ENCODE measurements around the gene CIAO2B.
"Not testable (repeated sequence)": the region's sequence is repeated elsewhere in the genome, so short reads cannot be mapped to it uniquely, and the experiment has no call there.

The CIAO2B gene

GRCh38 chr16:66940236-66940635 is 6.0 kb upstream of the CIAO2B start:
- no peaks in the 10 kb centered on the region for H3K27me3 ChIP-seq (ENCODE audit: insufficient read depth, low read length)
- no peaks in the 10 kb centered on the region for H3K9me3 ChIP-seq (ENCODE audit: low read length)
- peaks cover 60% of the 10 kb centered on the region for H3K36me3 ChIP-seq (ENCODE audit: insufficient read depth, low read length)
- H3K4me3 ChIP-seq (ENCODE audit: low read length), result no peak overlapping the region
- no peak overlapping the region for H2AFZ ChIP-seq (ENCODE audit: low read depth, low read length)
- H3K4me1 ChIP-seq (ENCODE audit: insufficient read depth, low read length), result peaks cover 10% of the 10 kb centered on the region

- H3K4me1 ChIP-seq (ENCODE audit: insufficient read depth, low read length), result peaks cover 11% of the 10 kb centered on the region
- no peak overlapping the region for H3K4me3 ChIP-seq (ENCODE audit: low read length)
- H2AFZ ChIP-seq (ENCODE audit: low read depth, low read length), result no peak overlapping the region
- no peaks in the 10 kb centered on the region for H3K9me3 ChIP-seq (ENCODE audit: low read length)
- H3K27me3 ChIP-seq (ENCODE audit: insufficient read depth, low read length), result no peaks in the 10 kb centered on the region
- peaks cover 60% of the 10 kb centered on the region for H3K36me3 ChIP-seq (ENCODE audit: insufficient read depth, low read length)
Measured at GRCh38 chr16:66939366-66939765, 5.2 kb upstream of the CIAO2B start.

GRCh38 chr16:66937725-66938337 is 3.6 kb upstream of the CIAO2B start:
- Histone ChIP-seq H2AFZ (ENCODE audit: low read depth, low read length) (no peak overlapping the region), H3K36me3 (ENCODE audit: insufficient read depth, low read length) (peaks cover 48% of the 10 kb centered on the region), H3K27me3 (ENCODE audit: insufficient read depth, low read length) (no peaks in the 10 kb centered on the region), H3K4me1 (ENCODE audit: insufficient read depth, low read length) (peaks cover 19% of the 10 kb centered on the region), H3K4me3 (ENCODE audit: low read length) (no peak overlapping the region), H3K9me3 (ENCODE audit: low read length) (no peaks in the 10 kb centered on the region)

DNA sequence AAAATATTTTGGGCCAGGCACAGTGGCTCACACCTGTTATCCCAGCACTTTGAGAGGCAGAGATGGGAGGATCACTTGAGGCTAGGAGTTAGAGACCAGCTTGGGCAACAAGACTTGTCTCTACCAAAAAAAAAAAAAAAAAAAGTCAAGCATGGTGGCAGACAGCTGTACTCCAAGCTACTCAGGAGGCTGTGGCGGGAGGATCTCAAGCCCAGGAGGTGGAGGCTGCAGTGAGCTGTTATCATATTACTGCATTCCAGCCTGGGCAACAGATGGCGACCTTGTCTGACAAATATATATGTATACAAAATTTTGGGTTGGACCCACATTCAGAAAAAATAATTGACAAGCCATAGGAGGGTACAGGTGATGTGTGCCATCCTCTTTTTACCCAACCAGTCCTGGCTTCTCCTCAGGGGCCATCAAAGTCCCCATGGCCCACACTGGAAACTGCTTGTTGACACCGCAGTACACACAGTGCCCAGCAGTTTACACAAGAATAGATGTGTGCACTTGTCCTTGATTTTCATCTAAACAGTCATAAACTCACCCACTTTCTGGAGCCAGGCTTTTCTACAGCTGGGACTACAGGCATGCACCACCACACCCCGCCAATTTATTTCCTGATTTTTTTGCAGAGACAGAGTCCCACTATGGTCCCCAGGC is 2.8 kb upstream of the CIAO2B start:
- Histone ChIP-seq H3K36me3 (ENCODE audit: insufficient read depth, low read length) (peaks cover 41% of the 10 kb centered on the region), H3K4me3 (ENCODE audit: low read length) (no peak overlapping the region)

DNA sequence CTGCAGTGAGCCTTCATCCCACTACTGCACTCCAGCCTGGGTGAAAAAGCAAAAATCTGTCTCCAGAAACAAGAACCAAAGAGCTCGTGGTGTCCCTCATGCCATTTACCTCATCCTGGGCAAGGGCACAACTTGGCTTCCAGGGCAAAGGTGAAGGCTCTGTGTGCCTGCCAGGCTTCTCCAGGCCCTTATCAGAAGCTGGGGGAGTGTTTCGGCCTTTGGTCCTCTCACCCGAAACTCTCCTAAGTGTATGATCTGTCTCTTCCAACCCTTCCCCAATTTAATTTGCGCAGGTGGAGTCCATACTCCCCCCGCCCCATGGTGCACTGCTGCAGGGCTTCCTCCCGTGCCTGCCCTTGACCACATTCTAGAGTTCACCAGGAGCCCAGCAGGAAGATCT is 2.3 kb upstream of the CIAO2B start:
- Histone ChIP-seq H2AFZ (ENCODE audit: low read depth, low read length) (no peak overlapping the region), H3K4me3 (ENCODE audit: low read length) (no peak overlapping the region), H3K27me3 (ENCODE audit: insufficient read depth, low read length) (no peaks in the 10 kb centered on the region), H3K36me3 (ENCODE audit: insufficient read depth, low read length) (peaks cover 35% of the 10 kb centered on the region), H3K4me1 (ENCODE audit: insufficient read depth, low read length) (peaks cover 22% of the 10 kb centered on the region), H3K9me3 (ENCODE audit: low read length) (no peaks in the 10 kb centered on the region)

More for the DNA sequence above, 2.8 kb upstream of the CIAO2B start:
- Histone ChIP-seq H3K4me1 (ENCODE audit: insufficient read depth, low read length) (peaks cover 22% of the 10 kb centered on the region), H3K9me3 (ENCODE audit: low read length) (no peaks in the 10 kb centered on the region), H3K27me3 (ENCODE audit: insufficient read depth, low read length) (no peaks in the 10 kb centered on the region), H2AFZ (ENCODE audit: low read depth, low read length) (no peak overlapping the region)

DNA sequence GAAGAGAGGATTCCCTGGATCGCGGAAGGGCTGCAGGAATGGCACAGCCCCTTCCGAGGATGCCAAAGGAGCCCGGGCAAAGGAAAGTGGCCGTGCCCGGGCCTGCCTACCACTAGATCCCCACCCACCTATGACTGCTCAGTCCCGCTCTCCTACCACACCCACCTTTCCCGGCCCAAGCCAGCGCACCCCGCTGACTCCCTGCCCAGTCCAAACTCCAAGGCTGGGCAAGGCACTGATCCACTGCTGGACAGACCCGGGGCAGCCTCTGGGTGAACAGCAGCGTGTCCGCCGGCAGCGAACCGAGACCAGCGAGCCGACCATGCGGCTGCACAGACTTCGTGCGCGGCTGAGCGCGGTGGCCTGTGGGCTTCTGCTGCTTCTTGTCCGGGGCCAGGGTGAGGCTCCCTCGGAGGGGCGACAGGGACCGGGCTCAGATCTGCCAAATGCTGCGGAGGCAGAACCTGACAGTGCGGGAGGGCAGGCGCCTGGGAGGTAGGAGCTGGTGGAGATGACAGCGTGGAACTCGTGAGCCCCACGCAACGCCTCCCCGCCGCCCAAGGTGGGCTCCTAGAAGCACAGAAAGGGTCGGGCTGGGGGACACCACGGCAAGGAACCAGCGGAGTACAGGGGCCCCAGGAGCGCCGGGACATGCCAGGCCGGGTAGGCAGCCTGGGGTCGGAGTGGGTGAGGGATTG is 1.3 kb upstream of the CIAO2B start, which contains the start of gene CES2:
Gene CES2 (plus strand): TSS at position 203 of the 698 bp plus-strand sequence. CDS start 120 bp downstream, at position 323.
- peaks cover 25% of the 10 kb centered on the region for H3K36me3 ChIP-seq (ENCODE audit: insufficient read depth, low read length)
- H2AFZ ChIP-seq (ENCODE audit: low read depth, low read length), result peak within 1 kb of the TSS; percentile 64
- no peaks in the 10 kb centered on the region for H3K27me3 ChIP-seq (ENCODE audit: insufficient read depth, low read length)
- H3K4me1 ChIP-seq (ENCODE audit: insufficient read depth, low read length), result peaks cover 22% of the 10 kb centered on the region
- H3K9me3 ChIP-seq (ENCODE audit: low read length), result no peaks in the 10 kb centered on the region
- peak within 1 kb of the TSS; percentile 87 for H3K4me3 ChIP-seq (ENCODE audit: low read length)

GRCh38 chr16:66934839-66935313 is 674 bp upstream of the CIAO2B start:
- Histone ChIP-seq H2AFZ (ENCODE audit: low read depth, low read length) (peak overlapping the region; percentile 64), H3K4me1 (ENCODE audit: insufficient read depth, low read length) (peaks cover 22% of the 10 kb centered on the region), H3K36me3 (ENCODE audit: insufficient read depth, low read length) (peaks cover 19% of the 10 kb centered on the region), H3K4me3 (ENCODE audit: low read length) (peak overlapping the region; percentile 87)
- not testable (repeated sequence) for H3K27me3 ChIP-seq (ENCODE audit: insufficient read depth, low read length); H3K9me3 ChIP-seq (ENCODE audit: low read length)

- H2AFZ ChIP-seq (ENCODE audit: low read depth, low read length), result peak overlapping the region; percentile 64
- peak overlapping the region; percentile 87 for H3K4me3 ChIP-seq (ENCODE audit: low read length)
- no peaks in the 10 kb centered on the region for H3K9me3 ChIP-seq (ENCODE audit: low read length)
- H3K36me3 ChIP-seq (ENCODE audit: insufficient read depth, low read length), result peaks cover 12% of the 10 kb centered on the region
- H3K27me3 ChIP-seq (ENCODE audit: insufficient read depth, low read length), result no peaks in the 10 kb centered on the region
- H3K4me1 ChIP-seq (ENCODE audit: insufficient read depth, low read length), result peaks cover 22% of the 10 kb centered on the region
Measured at GRCh38 chr16:66933776-66934137, 445 bp downstream of the CIAO2B start.

DNA sequence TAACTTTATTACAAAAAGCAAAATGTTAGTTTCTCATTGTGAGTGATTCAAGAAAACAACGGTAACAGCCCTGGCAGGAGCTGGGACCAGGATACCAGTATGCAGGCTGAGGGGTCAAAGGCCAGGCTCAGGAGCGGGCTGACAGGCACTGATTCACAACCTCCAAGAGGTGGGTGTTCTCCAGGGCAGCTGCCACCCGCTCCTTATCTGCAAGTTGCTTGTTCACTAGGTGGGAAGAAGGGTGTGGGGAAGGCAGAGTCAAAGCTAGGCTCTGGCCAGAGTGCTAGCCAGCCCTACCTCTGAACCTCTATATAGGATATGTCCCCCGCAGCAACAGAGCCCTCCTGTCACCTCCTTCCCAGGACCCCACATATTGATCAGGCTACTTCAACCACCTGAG is 2.1 kb downstream of the CIAO2B start:
- peaks cover 36% of the 10 kb centered on the region for H3K4me1 ChIP-seq (ENCODE audit: insufficient read depth, low read length)
- H3K4me3 ChIP-seq (ENCODE audit: low read length), result no peak overlapping the region
- H2AFZ ChIP-seq (ENCODE audit: low read depth, low read length), result no peak overlapping the region
- H3K36me3 ChIP-seq (ENCODE audit: insufficient read depth, low read length), result peaks cover 4% of the 10 kb centered on the region
- H3K27me3 ChIP-seq (ENCODE audit: insufficient read depth, low read length), result no peaks in the 10 kb centered on the region
- no peaks in the 10 kb centered on the region for H3K9me3 ChIP-seq (ENCODE audit: low read length)

DNA sequence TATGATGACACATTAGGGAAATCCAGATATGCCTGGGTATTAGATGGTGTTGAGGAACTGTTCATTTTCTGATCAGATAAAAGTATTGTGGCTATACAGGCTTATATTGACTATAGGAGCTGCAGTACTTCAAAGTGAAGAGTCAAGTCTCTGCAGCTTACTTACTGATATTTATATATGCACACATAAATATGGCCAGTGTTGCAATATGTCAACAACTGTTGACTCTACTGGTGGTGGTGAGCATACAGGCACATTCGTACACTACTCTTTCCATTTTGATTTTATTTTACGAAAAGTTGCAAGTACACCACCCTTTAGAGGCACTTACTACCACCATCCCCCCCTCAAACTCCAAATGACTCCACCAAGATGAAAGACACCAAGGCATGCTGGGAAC is 2.5 kb downstream of the CIAO2B start:
- Histone ChIP-seq H3K4me3 (ENCODE audit: low read length) (no peak overlapping the region), H3K4me1 (ENCODE audit: insufficient read depth, low read length) (peaks cover 40% of the 10 kb centered on the region), H3K9me3 (ENCODE audit: low read length) (no peaks in the 10 kb centered on the region), H3K27me3 (ENCODE audit: insufficient read depth, low read length) (no peaks in the 10 kb centered on the region), H2AFZ (ENCODE audit: low read depth, low read length) (no peak overlapping the region), H3K36me3 (ENCODE audit: insufficient read depth, low read length) (peaks cover 4% of the 10 kb centered on the region)

DNA sequence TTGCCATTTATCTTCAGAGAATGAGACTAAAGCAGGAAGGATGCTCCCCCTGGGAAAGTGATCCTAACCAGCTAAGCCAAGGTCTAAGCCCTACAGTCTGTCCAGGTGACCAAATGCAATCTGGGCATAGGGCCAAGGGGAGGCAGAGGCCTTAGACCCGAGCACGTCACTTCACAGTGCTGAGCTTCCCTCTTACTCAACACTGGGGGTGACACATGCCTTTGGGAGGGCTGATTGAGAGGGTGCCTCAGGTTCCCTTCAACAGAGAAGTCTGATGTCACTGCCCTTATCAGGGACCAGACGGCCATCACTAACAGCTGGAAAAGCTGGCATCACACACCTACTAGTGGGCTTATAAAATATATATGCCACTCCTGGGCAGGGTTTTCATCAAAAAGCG is 4.0 kb downstream of the CIAO2B start:
- Histone ChIP-seq H3K4me3 (ENCODE audit: low read length) (no peak overlapping the region), H3K4me1 (ENCODE audit: insufficient read depth, low read length) (peaks cover 43% of the 10 kb centered on the region), H3K36me3 (ENCODE audit: insufficient read depth, low read length) (no peaks in the 10 kb centered on the region), H3K27me3 (ENCODE audit: insufficient read depth, low read length) (peaks cover 8% of the 10 kb centered on the region), H2AFZ (ENCODE audit: low read depth, low read length) (no peak overlapping the region), H3K9me3 (ENCODE audit: low read length) (no peaks in the 10 kb centered on the region)

DNA sequence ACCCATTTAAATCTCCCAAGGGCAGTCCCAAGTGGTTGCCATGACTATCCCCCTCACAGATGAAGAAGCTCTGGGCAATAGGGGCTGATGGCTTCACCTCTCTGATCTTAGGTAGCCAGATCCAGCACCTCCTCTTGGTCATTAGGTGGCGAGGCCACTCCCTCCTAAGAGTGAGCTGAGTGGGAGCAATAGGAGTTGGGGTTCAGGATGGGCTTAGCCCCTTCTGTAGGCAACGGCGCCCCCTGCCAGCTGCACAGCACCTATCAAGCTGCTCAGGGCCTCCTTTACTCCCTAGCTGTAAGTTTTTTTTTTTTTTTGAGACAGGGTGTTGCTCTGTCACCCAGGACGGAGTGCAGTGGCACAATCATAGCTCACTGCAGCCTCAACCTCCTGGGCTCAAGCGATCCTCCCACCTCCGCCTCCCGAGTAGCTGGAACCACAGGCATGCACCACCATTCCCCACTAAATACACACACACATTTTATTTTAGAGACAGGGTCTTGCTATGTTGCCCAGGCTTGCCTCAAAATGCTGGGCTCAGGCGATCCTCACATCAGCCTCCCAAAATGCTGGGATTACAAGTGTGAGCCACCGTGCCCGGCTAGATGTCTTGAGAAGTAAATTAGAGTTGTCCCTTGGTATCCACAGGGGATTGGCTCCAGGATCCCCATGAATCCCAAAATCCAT is 5.4 kb downstream of the CIAO2B start:
- peaks cover 20% of the 10 kb centered on the region for H3K27me3 ChIP-seq (ENCODE audit: insufficient read depth, low read length)
- no peaks in the 10 kb centered on the region for H3K36me3 ChIP-seq (ENCODE audit: insufficient read depth, low read length)
- H3K4me3 ChIP-seq (ENCODE audit: low read length), result no peak overlapping the region
- H3K9me3 ChIP-seq (ENCODE audit: low read length), result no peaks in the 10 kb centered on the region
- H2AFZ ChIP-seq (ENCODE audit: low read depth, low read length), result no peak overlapping the region
- H3K4me1 ChIP-seq (ENCODE audit: insufficient read depth, low read length), result peaks cover 42% of the 10 kb centered on the region

Measured in neuron (in vitro differentiated cells).